Measurements from ENCODE around the gene SAG.

Gene SAG

DNA sequence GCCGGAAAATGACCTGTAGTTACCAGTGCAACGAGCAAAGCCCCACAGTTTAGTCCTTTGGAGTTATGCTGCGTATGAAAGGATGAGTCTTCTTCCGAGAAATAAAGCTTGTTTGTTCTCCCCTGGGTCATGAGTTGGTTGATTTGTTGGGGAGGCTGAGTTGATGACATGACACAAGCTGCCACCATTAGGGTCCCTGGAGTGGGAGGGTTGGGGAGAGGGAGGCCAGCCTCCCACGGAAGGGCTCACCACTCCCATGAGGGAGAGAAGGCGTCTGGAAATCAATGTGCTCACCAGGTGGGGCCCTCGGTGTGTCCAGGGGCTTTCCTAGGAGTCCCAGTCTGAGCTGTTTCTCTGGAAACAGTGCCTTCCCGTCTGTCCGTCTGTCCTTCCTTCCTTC, 39.3 kb downstream of the SAG start:
- H3K9me3 ChIP-seq (replicated peaks; ENCODE audit: insufficient read depth, low read length), result no peaks in the 10 kb centered on the region
- H2AFZ ChIP-seq (ENCODE audit: low read length), result no peak overlapping the region
- H3K4me3 ChIP-seq (ENCODE audit: low read length), result no peak overlapping the region
- H3K4me2 ChIP-seq (ENCODE audit: low read depth, low read length), result no peak overlapping the region
- H3K9ac ChIP-seq (ENCODE audit: low read length), result no peak overlapping the region
- peaks cover 21% of the 10 kb centered on the region for H3K4me1 ChIP-seq (ENCODE audit: low read length)
- no peaks in the 10 kb centered on the region for H3K36me3 ChIP-seq (replicated peaks; ENCODE audit: insufficient read depth, low read length)
- no peaks in the 10 kb centered on the region for H4K20me1 ChIP-seq (ENCODE audit: insufficient read depth, low read length)
- DNase-seq, result no peak
- H3F3A ChIP-seq (ENCODE audit: insufficient read depth, low read length), result peaks cover 3% of the 10 kb centered on the region; the same call in 1 of the 2 replicates
- H3K27ac ChIP-seq (ENCODE audit: low read length), result no peak overlapping the region
- H3K79me2 ChIP-seq (ENCODE audit: low read length), result no peaks in the 10 kb centered on the region
- no peaks in the 10 kb centered on the region for H3K9me2 ChIP-seq (replicated peaks; ENCODE audit: insufficient read depth, low read length)
- TF ChIP-seq CTCF (IDR thresholded peaks at IDR 0.05; ENCODE audit: low read length) (no peak), EZH2 (optimal IDR thresholded peaks at IDR 0.05; ENCODE audit: low read depth, low read length) (no peak), EZH2phosphoT487 (IDR thresholded peaks at IDR 0.05; ENCODE audit: low read length) (no peak)
- no peaks in the 10 kb centered on the region for H3K27me3 ChIP-seq (replicated peaks; ENCODE audit: insufficient read depth, low read length)

- TF ChIP-seq EZH2phosphoT487 (IDR thresholded peaks at IDR 0.05; ENCODE audit: low read length), result no peak
- no peak for TF ChIP-seq CTCF (IDR thresholded peaks at IDR 0.05; ENCODE audit: low read length)
- no peak for TF ChIP-seq EZH2 (optimal IDR thresholded peaks at IDR 0.05; ENCODE audit: low read depth, low read length)
- Histone ChIP-seq H3K9me3 (replicated peaks; ENCODE audit: insufficient read depth, low read length) (no peaks in the 10 kb centered on the region), H2AFZ (ENCODE audit: low read length) (peak overlapping the region; percentile 78), H3K79me2 (ENCODE audit: low read length) (no peaks in the 10 kb centered on the region), H3K36me3 (replicated peaks; ENCODE audit: insufficient read depth, low read length) (no peaks in the 10 kb centered on the region), H3K9me2 (replicated peaks; ENCODE audit: insufficient read depth, low read length) (no peaks in the 10 kb centered on the region), H4K20me1 (ENCODE audit: insufficient read depth, low read length) (no peaks in the 10 kb centered on the region), H3K9ac (ENCODE audit: low read length) (peak overlapping the region; percentile 11; the same call in 1 of the 2 replicates), H3K4me2 (ENCODE audit: low read depth, low read length) (peak overlapping the region; percentile 43), H3F3A (ENCODE audit: insufficient read depth, low read length) (peaks cover 9% of the 10 kb centered on the region), H3K27ac (ENCODE audit: low read length) (peak overlapping the region; percentile 72), H3K4me1 (ENCODE audit: low read length) (peaks cover 32% of the 10 kb centered on the region), H3K27me3 (replicated peaks; ENCODE audit: insufficient read depth, low read length) (no peaks in the 10 kb centered on the region), H3K4me3 (ENCODE audit: low read length) (no peak overlapping the region)
- peak; percentile 86 for DNase-seq
Measured at GRCh38 chr2:233349005-233349998, 41.7 kb downstream of the SAG start.

GRCh38 chr2:233350708-233351107, 43.1 kb downstream of the SAG start:
- H3K9me2 ChIP-seq (replicated peaks; ENCODE audit: insufficient read depth, low read length), result no peaks in the 10 kb centered on the region
- no peak overlapping the region for H3K4me3 ChIP-seq (ENCODE audit: low read length)
- no peak for TF ChIP-seq CTCF (IDR thresholded peaks at IDR 0.05; ENCODE audit: low read length)
- TF ChIP-seq EZH2phosphoT487 (IDR thresholded peaks at IDR 0.05; ENCODE audit: low read length), result no peak
- no peak for TF ChIP-seq EZH2 (optimal IDR thresholded peaks at IDR 0.05; ENCODE audit: low read depth, low read length)
- H3K9ac ChIP-seq (ENCODE audit: low read length), result no peak overlapping the region
- no peak for DNase-seq
- no peaks in the 10 kb centered on the region for H3K9me3 ChIP-seq (replicated peaks; ENCODE audit: insufficient read depth, low read length)
- H3K27me3 ChIP-seq (replicated peaks; ENCODE audit: insufficient read depth, low read length), result no peaks in the 10 kb centered on the region
- no peaks in the 10 kb centered on the region for H4K20me1 ChIP-seq (ENCODE audit: insufficient read depth, low read length)
- peaks cover 9% of the 10 kb centered on the region for H3F3A ChIP-seq (ENCODE audit: insufficient read depth, low read length)
- no peaks in the 10 kb centered on the region for H3K36me3 ChIP-seq (replicated peaks; ENCODE audit: insufficient read depth, low read length)
- no peak overlapping the region for H2AFZ ChIP-seq (ENCODE audit: low read length)
- no peak overlapping the region for H3K27ac ChIP-seq (ENCODE audit: low read length)
- no peak overlapping the region for H3K4me2 ChIP-seq (ENCODE audit: low read depth, low read length)
- H3K79me2 ChIP-seq (ENCODE audit: low read length), result peaks cover 9% of the 10 kb centered on the region
- H3K4me1 ChIP-seq (ENCODE audit: low read length), result peaks cover 35% of the 10 kb centered on the region

Data from MM.1S (cell line).